AG04450 (cell line): ENCODE measurements around the gene CYB5B. TPM values are rescaled to one million over a fixed set of nuclear protein-coding genes. Genes with fewer than 3 reads are reported as not detected.
A peak's percentile ranks its signal among the peaks of the same experiment; 100 is the strongest.

Experiments used
- CTCF ChIA-PET: fragments of 300-600, 350-600 bp; formaldehyde crosslinking; extraction: SDS; loops from one replicate; lab custom pipeline; 2022; ENCODE audit warnings: antibody characterized with exemption, inconsistent platforms; lab: Charles Lee
- POLR2A ChIA-PET: fragments of 350-600 bp; formaldehyde crosslinking; extraction: SDS; loops from one replicate; lab custom pipeline; 2021; ENCODE audit warnings: antibody characterized with exemption, inconsistent platforms; lab: Yijun Ruan, JAX
- DNase-seq: peaks from one replicate; pipeline ENCODE4 v3.0.0-alpha.2; 2011; ENCODE audit warnings: low read depth, low spot score
- H3K27ac ChIP-seq: one replicate; pipeline ENCODE4 v1.5.1; 2012; ENCODE audit warnings: low read depth, low read length, control low read depth
- H3K27me3 ChIP-seq: one replicate; pipeline ENCODE4 v1.6.0; 2012; ENCODE audit warnings: low read length; ENCODE audit not compliant: control insufficient read depth, insufficient read depth
- H3K4me3 ChIP-seq: 2 replicates; pipeline ENCODE4 v1.5.1; 2011; ENCODE audit warnings: mild to moderate bottlenecking, low read depth, low read length, control low read depth
- H3K9me3 ChIP-seq: 2 replicates; pipeline ENCODE4 v1.5.1; 2012; ENCODE audit warnings: low read length; ENCODE audit not compliant: control insufficient read depth, insufficient read depth
- CTCF ChIP-seq: IDR thresholded peaks from 2 replicates; pipeline ENCODE4 v1.5.1; 2011; ENCODE audit warnings: low read depth, low read length, control low read depth, inconsistent platforms
- polyA plus RNA-seq: library from polyadenylated mRNA; depleted of rRNA; stranded (reverse); fragments of >200 nt; gene quantifications from 2 replicates; pipeline ENCODE4 v1.2.3, GENCODE V29; 2011

CYB5B gene
- polyA plus RNA-seq, 1 experiment = 148 TPM

- CTCF ChIA-PET = no interaction called here
- no peak for DNase-seq
Measured at GRCh38 chr16:69448470-69449193, 24.2 kb downstream of the CYB5B start.

GRCh38 chr16:69451166-69451565 lies 26.7 kb downstream of the CYB5B start:
- POLR2A ChIA-PET = no interaction called here
- CTCF ChIA-PET = no interaction called here
- Histone ChIP-seq H3K27ac (no peak overlapping the region), H3K27me3 (no peaks in the 10 kb centered on the region), H3K4me3 (no peak overlapping the region), H3K9me3 (peaks cover 3% of the 10 kb centered on the region; the same call in 1 of the 2 replicates)
- DNase-seq = no peak
- TF ChIP-seq CTCF = no peak

More at GRCh38 chr16:69448470-69449193, 24.2 kb downstream of the CYB5B start:
- Histone ChIP-seq H3K4me3 (no peak overlapping the region), H3K27ac (no peak overlapping the region), H3K27me3 (no peaks in the 10 kb centered on the region), H3K9me3 (peaks cover 3% of the 10 kb centered on the region; the same call in 1 of the 2 replicates)
- no peak for TF ChIP-seq CTCF
- POLR2A ChIA-PET = no interaction called here

DNA sequence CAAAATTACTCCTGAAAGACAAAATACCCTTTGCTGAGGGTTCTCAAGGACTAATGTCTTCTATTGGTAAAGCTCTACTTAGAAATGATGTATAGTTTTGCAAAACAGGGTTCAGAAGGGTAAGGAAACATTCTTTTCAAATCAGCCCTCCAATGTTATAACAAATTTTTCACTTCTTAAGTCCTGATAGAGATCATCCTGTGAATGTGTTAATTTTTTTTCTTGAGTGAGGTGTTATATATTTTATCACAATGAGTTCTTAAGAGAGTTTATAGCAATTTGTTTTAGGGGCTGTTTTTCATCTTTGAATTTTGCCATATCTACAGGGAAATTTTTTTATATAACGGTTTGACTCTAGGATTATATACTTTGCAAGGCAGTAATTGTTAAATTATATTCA lies 29.5 kb downstream of the CYB5B start:
- DNase-seq = no peak
- H3K4me3 ChIP-seq = no peak overlapping the region
- H3K27ac ChIP-seq = no peak overlapping the region
- no peak for TF ChIP-seq CTCF
- H3K9me3 ChIP-seq = peaks cover 3% of the 10 kb centered on the region; the same call in 1 of the 2 replicates
- CTCF ChIA-PET = interaction anchor here (0.5 to 1.3 kb wide), 2 partner anchors 58 to 295 kb away, joined by 3 to 4 read pairs; no protein-coding TSS in a partner anchor
- H3K27me3 ChIP-seq = no peaks in the 10 kb centered on the region
- POLR2A ChIA-PET = no interaction called here

GRCh38 chr16:69463876-69464275 lies 39.5 kb downstream of the CYB5B start:
- H3K27ac ChIP-seq = no peak overlapping the region
- ChIA-PET POLR2A (no interaction called here), CTCF (interaction anchor here (1.7 kb wide), 1 partner anchor 68 kb away, joined by 4 read pairs; no protein-coding TSS in a partner anchor)
- H3K27me3 ChIP-seq = no peaks in the 10 kb centered on the region
- no peak for TF ChIP-seq CTCF
- H3K4me3 ChIP-seq = no peak overlapping the region
- no peaks in the 10 kb centered on the region for H3K9me3 ChIP-seq
- DNase-seq = no peak

DNA sequence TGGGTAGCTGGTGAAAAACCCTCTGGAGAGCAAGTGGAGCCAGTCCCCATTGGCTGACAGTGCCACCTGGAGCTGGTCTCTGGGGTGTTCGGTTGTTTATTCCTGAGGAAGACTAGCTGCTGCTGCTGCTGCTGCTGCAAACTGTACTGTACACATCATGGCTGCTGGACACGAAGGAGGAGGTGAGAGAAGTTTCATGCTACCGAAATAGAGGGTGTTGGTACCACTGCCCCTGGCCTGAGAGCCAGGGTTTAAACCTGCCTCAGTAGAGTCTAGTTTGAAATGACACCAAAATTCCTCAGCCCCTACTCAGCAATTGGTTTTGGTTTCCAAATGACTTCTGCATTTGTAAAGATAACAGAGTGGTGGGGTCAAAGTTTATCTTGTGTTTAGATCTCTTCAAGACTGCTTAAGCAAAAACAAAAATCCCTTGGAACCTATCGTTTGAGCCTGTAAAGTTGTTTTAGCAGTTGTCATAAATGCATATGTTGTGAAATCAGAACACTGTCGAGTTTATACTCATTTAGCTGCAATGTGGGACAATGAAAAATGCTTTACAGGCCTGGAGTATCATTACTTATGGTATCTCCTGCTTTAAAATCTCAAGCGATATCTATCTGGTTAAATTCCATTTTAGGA lies 40.8 kb downstream of the CYB5B start:
- Histone ChIP-seq H3K4me3 (no peak overlapping the region), H3K27me3 (no peaks in the 10 kb centered on the region), H3K9me3 (no peaks in the 10 kb centered on the region), H3K27ac (no peak overlapping the region)
- no peak for DNase-seq
- peak; percentile 17; the same call in 1 of the 2 replicates for TF ChIP-seq CTCF
- ChIA-PET CTCF (interaction anchor here (1.7 kb wide), 1 partner anchor 69 kb away, joined by 4 read pairs; no protein-coding TSS in a partner anchor), POLR2A (interaction anchor here (0.6 kb wide), 1 partner anchor 183 kb away, joined by 3 read pairs; no protein-coding TSS in a partner anchor)
